ENCODE measurements around the gene CSHL1.
A peak's percentile ranks its signal among the peaks of the same experiment; 100 is the strongest.

Gene CSHL1

DNA sequence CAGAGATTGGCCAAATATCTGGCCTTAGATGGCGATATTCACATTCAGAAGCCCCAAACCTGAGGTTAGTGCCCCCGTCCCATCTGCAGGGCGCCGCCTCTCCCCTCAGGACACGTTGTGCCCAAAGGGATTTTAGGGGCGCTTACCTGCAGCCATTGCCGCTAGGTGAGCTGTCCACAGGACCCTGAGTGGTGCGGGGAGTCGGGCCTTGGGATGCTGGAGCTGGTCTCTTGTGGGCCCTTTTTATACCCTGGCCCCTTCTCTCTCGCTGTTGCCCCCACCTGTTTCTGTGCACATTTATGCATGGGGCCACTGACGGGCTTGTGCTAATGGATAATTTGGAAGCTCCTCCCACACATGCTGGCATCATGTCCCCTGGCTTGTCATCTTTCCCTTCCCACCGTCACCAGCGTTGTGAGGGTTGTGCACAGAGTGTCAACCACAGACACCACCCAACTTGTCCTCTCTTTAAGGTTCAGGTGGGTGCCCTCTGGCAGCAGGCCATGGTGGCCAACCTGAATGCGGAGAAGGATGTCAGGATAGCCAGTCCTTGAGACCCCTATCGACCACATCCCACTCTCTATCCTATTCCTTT is at the start of gene CSHL1:
TSS of gene CSHL1 (minus strand) at position 218 of the 595 bp plus-strand sequence. CDS start at position 156, 62 bp downstream.
- DNase-seq (ENCODE audit: low read depth in 2 of 2): no peak

DNA sequence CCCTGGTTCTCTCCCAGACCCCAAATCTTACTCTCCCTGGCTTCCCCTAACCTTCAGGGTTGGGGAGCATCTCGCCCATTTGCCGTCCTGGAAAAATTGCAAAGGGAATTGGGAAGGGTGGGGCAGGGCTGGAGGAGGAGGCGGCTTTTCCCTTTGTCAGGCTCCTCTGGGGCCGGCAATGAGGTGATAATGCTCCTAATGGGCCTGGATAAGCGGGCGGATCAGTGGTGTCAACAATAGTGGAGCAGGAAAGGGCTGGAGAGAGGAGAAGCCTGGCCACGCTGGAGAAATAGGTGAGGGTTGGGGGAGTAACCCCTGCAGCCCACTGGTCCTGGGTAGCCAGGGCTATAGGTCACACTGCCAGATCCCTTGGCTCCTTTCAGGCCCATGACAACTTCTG is 49.4 kb upstream of the CSHL1 start:
- DNase-seq (ENCODE audit: low read depth in 2 of 2): no peak

DNA sequence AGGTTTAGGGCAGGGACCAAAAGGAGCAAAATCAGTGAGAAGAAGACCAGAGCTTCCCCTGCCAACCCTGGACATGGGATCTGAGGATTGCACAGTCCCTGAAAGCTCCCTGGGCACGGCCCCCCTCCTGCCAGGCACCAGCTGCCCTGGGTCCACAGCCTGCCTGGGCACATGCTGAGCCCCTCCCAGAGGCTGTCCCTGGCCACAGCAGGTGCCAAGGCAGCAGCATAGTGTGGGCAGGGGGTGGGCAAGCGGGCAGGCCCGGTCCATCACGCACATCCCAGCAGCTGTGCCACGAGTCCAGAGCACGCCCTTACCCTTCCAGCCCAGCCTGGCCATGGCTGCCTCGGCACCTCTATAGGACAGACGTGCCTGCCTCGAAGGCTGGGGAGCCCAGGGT is 48.9 kb upstream of the CSHL1 start:
- DNase-seq (ENCODE audit: low read depth in 2 of 2): no peak

DNA sequence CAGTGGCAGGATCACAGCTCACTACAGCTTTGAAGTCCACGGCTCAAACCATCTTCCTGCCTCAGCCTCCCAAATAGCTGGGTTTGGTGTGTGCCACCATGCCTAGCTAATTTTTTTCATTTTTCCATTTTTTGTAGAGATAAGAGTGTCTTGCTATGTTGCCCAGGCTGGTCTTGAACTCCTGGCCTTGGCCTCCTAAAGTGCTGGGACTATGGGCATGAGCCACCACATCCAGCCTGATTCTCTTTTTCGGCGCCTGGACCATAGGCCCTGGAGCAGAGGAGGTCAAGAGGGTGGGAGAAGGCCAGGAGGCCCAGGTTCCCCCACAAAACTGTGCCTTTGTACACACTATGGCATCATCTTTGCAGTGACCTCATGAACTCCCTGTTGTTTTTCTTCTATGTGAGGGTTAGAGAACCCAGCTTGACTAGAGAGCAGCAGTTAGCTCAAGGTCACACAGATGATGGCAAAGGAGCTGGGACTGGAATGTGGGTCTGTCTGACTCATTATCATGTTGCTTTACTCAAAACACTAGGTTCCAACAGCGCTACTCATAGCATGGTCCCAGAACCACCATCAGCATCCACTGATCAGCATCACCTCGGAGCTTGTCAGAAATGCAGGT is 45.4 kb upstream of the CSHL1 start:
- DNase-seq (ENCODE audit: low read depth in 2 of 2): no peak

DNA sequence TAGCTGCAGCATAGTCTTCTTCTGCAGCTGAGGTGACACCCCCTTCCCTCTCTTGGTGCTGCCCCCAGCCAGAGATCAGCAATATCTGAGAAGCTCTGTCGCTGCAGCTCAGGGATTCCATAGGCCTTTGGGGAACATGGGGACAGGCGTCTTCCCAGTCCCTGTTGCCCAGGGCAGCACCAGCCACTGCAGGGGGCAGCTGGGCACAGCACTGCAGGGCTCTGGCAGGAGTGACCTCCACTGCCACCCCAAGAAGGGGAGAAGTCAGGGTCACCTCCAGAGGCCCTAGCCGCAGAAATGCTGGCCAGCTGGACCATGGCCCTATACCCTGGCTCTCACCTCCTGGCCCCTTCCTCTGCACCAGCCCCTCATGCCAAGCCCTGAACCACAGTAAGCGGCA is 44.7 kb upstream of the CSHL1 start:
- no peak for DNase-seq (ENCODE audit: low read depth in 2 of 2)

DNA sequence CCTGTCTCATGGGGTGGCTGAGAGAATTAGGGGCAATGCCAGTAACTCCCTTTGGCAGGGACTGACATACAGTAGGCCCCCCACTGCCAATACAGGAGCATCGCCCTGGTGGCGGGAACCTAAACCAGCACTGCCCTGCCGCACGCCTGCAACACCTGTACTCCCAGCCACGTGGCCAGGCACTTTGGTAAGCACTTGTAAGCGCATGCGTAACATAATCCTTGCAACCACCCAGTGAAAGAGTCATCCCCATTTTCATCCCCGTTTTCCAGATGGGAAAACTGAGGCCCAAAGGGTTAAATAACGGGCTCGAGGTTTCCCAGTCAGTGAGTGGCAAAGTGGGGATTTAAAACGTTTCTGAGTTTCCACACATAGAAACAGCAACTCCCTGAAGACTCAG is 44.2 kb upstream of the CSHL1 start:
- DNase-seq (ENCODE audit: low read depth in 2 of 2): no peak

DNA sequence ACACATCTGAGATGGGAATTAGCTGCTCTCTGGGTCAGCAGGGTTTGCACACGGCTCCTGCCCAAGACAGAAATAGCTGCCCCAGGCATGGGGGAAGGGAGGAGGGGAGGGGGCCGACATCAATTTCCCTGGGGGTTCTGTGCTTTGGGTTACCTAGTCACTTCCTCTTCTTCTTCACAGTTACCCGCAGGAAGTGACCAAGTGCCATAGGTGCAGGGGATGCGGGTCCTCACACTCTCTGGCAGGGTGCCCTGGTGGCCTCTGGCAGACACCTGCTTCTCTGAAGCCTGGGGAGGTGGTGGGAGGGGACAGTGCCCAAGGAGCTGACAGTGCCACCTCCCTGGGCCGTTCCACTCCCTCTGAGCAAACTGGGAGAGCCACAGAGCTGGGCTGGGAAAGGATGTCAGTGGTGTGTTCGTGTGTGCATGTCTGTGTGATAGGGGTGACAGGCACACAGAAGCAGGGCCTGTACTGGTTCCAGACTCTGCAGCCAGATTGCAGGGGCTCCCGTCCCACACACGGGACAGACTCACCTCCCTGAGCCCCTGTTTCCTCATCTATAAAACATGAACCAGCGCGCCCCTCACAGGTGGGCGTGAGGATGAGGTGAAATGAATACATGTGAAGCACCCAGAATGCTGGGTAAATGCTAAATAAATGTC is 43.5 kb upstream of the CSHL1 start:
- no peak for DNase-seq (ENCODE audit: low read depth in 2 of 2)

DNA sequence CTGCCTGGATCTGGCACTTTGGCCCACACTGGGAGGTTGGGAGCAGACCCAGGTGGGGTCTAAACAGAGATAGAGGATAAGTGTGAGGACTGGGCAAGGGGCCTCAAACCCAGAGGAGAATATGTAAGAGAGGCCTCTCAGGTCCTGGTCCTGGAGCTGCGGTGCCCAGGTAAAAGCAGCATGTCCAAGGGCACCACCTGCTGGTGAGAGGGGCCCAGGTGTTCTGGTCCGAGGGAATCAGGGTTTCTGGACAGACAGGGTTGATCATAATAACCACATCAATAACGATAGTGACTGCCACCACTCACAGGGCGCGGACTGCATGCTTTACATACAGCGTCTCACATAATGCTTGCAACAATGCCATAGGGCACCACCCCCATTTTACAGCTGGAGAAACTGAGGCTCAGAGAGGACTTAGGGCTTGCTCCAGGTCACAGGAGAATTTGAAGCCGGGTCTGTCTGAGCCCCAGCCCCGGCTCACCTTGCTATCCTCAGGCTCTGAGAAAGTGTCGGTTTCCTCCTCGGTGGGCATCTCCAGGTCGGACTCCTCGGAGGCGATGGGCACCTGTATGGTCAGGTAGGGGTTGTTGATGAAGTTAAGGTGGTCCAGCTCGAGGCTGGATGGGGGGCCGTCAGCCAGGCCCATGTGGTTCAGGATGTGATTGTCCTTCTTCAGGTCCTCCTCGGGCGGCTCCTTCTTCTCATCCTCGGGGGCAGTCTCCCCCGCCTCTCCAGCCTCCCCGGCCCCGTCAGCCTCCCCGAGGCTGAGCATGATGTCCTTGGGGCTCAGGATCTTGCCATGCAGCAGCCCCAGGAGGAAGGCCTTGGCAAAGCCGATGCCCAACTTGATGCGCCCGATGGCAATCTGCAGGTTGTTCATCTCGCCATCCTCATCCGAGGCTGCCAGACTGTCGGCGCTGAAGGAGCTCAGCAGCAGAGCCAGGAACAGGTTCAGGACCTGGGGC is 40.2 kb upstream of the CSHL1 start:
- DNase-seq (ENCODE audit: low read depth in 2 of 2): no peak

DNA sequence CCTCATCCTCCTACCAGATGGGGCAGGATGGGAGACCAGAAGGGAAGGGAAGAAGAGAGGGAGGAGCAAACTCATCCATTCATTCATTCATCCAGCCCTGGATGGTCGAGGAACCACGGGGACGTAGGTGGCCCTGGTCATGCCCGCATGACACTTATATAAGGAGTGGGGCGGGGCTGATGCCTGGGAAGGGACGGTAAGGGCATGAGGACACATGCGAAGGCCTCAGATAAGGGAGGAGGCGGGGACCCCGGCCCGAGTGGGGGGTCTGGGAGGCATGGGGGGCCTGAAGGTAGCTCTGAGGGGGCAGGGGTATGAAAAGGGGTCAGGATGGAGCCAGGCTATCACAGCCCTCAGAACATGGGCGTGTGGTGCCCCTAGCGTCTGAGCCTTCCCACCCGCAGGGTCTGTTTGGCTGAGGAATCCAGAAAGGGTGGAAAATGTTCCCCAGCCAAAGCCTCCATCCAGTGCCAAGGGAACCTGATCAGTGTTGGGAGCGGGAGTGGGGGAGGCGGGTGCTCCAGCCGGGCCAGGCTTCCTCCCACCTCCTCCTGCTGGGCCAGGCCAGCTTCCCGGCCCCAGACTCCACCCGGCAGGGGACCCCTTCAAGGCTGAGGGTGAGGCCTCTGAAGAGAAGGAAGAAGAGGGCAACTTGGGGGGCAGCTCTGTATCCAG is 38.7 kb upstream of the CSHL1 start:
- no peak for DNase-seq (ENCODE audit: low read depth in 2 of 2)

DNA sequence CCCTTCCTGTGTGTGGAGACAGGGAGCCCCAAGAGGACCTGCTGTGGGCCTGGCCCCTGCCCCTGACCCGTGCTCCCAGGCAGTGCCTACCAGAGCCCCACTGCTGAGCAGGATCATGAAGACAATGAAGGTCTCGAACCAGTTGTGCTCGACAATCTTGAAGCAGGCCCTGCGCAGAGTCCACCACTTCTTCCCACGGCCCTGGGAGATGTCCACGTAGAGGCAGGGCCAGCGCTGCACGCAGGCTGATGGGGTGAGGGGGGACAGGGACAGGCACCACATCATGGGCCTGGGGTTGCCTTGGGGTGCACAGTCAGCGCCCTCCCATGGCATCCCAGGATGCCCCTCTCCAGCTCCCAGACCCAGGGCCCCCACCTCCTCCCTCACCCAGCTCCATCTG is 37.5 kb upstream of the CSHL1 start:
- DNase-seq (ENCODE audit: low read depth in 2 of 2): no peak

DNA sequence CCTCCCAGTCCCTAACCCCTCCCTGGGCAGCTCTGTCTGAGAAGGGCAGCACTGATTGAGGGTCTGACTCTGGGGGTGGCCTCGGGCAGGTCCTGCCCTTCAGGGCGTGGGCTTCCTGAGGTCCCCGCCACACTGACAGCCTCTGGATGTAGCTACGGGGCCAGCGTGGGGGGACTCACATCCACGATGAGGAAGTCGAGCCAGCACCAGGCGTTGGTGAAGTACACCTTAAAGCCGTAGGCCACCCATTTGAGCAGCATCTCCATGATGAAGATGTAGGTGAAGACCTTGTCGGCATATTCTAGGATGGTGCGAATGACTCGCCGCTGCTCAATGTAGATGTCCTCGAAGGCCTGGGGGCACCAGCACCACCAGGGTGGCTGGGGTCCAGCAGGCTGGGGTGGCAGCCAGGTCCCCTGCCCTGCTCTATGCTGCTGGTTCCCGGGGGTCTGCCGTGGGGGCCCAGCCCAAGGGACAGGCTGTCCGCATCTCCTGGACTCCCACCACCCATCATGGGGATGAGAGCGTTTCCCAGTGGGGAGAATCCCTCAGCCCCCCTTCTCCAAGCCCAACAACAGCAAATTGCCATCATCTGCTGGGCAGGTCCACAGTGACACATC is 36.8 kb upstream of the CSHL1 start:
- no peak for DNase-seq (ENCODE audit: low read depth in 2 of 2)

DNA sequence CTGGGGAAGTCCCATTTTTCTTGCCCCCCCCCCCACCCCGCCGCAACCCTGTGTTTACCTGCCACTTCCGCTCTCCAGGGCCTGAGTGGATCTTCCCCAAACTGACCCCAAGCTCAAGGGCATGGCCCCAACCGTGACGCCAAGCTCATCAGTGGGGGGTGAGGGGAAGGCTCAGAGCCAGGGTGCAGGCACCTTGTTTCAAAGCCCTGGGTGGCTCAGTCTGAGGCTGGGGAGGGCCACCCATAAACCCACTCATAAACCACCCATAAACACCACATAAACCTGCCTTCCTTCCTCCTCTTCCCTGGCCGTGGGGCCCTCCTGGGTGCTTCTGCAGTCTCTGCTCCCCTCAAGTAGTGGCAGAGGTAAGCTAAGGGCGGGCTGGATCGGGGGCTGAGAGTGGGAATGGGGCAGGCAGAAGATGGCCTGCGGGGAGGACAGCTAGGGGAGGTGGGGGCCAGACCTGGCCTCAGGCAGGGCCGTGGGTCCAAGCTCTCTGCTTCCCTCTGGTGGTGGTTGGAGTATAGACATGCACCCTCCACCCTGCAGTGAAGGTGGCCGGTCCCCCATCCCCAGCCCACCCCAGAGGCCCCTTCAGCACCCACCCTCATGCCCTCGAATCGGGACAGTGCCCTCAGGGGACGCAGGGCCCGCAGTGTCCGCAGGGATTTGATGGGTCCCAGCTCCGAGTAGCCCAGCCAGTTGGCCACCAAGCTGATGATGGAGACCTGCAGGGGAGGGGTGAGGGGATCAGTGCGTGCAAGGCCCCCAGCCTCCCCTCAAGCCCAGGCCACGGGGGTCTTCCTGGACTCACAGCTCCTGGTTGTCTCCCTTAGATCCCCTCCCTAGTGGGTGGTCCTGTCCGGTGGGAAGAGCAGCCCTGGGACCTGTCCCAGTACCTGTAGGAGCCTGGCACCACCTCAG is 35.6 kb upstream of the CSHL1 start:
- DNase-seq (ENCODE audit: low read depth in 2 of 2): peak; percentile 38 to 43

DNA sequence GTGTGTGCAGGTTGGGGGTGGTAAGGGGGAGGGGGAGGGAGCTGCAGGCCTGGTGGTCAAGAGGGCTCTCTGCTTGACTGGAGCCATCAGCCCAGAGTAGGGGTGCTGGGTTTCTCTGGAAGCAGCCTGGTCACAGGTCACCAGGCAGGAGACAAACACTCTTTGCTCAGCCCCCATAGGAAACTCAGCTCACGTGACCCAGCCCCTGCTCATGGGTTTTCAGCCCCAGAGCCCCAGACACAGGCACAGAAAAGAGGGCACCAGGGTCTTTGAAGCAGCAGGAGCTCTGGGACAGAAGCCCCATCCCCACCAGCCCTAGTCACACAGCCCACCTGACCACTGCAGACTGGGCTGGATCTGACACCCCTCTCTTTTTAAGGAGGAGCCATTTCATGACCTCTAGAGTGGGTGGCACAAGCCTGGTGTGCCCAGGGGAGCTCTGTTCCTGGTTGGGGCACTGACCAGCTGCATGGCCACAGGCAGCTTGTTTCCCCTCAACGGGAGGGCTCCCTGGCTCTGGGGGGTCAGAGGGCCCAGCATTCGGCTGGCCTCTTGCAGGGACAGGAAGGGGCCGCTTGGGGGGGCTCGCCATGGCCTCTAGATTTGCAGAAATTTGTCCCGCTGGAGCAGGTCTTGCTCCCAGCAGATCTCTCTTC is 34.9 kb upstream of the CSHL1 start:
- DNase-seq (ENCODE audit: low read depth in 2 of 2): no peak

DNA sequence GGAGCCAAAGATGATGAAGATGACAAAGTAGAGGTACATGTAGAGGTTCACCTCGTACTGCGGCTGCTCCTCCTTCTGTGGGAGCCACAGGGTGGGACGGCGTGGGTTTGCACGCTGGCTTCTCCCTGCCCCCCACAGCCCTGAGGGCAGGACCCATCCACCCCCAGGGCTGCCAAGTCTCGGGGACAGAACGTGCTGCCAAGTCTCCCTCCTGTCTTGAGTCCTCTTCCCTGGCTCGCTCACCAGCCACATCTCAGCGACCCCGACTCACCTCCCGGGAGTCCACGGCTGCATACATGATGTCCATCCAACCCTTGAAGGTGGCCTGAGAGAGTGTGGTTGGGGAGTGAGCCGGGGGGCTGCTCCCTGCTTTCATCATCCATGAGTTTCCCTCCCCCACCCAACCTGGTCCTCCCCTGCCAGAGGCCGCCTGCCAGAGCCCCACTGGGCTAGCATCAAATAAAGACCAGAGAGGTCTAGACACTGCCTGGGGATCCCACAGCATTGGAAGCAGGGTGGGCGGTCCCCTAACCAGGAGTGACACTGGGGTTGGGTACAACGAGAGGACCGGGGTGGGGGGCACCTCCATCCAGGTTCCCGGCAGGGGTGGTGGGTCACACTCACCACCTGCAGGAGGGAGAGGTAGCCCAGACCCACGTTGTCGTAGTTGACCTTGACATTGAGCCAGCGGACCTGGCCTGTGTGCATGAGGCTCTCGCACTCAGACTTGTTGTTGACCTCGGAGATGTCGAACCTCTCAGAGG is 33.9 kb upstream of the CSHL1 start:
- DNase-seq (ENCODE audit: low read depth in 2 of 2): no peak

DNA sequence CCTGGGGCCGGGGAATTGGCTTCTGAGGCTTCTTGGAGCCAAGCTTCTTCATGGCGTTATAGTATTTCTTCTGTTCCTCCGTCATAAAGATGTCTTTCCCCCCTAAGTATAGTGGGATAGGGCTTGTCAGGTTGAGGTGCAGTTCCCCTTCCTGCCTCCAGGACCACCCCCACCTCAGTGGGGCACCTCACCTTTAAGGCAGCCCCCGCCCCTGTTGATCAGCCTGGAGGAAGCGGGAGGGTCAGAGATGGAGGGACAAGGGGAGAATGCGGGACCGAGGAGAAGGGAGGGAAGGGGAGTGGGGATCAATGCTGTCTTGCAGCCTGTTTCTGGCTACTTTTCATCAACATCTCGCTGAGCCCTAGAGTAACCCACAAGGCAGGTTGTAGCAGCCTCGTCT is 32.7 kb upstream of the CSHL1 start:
- no peak for DNase-seq (ENCODE audit: low read depth in 2 of 2)

DNA sequence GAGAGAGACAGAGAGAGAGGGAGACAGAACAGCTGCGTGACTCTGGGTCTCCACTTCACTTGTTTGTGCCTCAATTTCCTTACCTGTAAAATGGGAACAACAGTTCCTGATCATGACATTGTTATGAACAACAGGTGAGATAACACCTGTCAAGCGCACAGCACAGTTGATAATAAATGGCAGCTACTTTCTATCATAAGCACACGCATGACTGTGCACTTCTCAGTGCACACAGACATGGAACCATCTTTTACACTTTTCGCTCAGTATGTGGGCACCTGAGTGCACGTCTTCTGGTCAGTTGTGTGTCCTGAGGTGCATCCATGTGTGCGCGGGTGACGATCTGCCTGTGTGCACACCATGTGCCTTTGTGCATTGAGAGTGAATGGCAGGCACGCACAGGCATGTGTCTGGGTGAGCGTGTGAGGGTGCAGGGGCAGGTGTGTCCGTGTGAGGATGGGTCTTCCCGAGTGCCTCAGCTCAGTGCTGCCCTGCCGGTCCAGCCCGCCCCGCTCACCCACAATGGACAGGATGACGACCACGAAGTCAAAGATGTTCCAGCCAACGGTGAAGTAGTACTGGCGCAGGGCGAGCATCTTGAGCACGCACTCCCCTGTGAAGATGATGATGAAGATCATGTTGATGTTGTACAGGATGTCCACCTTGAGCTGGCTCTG is 31.4 kb upstream of the CSHL1 start:
- DNase-seq (ENCODE audit: low read depth in 2 of 2): no peak

DNA sequence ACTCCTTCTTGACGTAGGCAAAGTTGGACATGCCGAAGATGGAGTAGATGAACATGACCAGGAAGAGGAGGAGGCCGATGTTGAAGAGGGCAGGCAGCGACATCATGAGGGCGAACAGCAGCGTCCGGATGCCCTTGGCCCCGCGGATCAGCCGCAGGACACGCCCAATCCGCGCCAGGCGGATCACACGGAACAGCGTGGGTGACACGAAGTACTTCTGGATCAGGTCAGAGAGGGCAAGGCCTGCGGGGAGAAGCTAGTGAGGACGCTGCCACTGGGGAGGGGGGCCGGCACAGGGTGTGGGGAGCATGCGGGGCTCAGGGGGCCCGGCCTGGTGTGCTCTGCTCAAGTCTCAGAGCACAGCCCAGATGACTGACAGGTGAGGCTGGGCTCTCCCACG is 30.7 kb upstream of the CSHL1 start:
- DNase-seq (ENCODE audit: low read depth in 2 of 2): no peak

DNA sequence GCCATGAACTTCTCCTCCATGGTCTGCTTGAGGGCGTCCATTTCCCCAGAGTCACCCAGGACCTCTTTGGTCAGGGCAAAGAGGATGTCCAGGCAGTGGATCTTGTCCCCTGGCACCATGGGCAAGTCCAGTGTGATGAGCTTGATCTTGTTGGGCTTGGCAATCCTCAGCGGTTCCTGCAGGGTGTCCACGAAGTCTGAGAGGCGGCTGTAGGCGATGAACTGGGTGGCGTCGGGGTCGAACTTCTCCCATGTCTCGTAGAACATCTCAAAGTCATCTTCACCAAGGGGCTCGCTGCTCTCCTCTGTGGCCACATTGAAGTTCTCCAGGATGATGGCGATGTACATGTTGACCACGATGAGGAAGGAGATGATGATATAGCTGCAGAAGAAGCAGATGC is 30.1 kb upstream of the CSHL1 start:
- DNase-seq (ENCODE audit: low read depth in 2 of 2): no peak

All from stimulated activated CD8-positive, alpha-beta memory T cell treated with anti-CD3 and anti-CD28 coated beads, Interleukin-15, amount 100 ng/mL, for 48 hours (primary cell).